ENCODE data around the gene CALCR. TPM values are rescaled to one million over a fixed set of nuclear protein-coding genes. Genes with fewer than 3 reads are reported as not detected.

Gene CALCR
- total RNA-seq, 1 donor from 2014 or later: not detected

GRCh38 chr7:93476491-93477344, 97.8 kb downstream of the CALCR start:
- Histone ChIP-seq H3K9me3 (no peaks in the 10 kb centered on the region), H3K4me3 (no peak overlapping the region), H3K27me3 (no peaks in the 10 kb centered on the region), H3K4me1 (no peaks in the 10 kb centered on the region), H3K27ac (no peak overlapping the region), H3K36me3 (no peaks in the 10 kb centered on the region)
- TF ChIP-seq CTCF (IDR thresholded peaks at IDR 0.05): no peak
- DNase-seq: no peak
- intact Hi-C loops (cut with DNase I): no loop called here
- ATAC-seq: no peak

GRCh38 chr7:93475811-93476210, 98.7 kb downstream of the CALCR start:
- no peak for DNase-seq
- H3K36me3 ChIP-seq: no peaks in the 10 kb centered on the region
- no peak for ATAC-seq
- intact Hi-C loops (cut with DNase I): no loop called here
- no peak overlapping the region for H3K4me3 ChIP-seq
- no peak overlapping the region for H3K27ac ChIP-seq
- no peaks in the 10 kb centered on the region for H3K4me1 ChIP-seq
- TF ChIP-seq CTCF (IDR thresholded peaks at IDR 0.05): no peak
- no peaks in the 10 kb centered on the region for H3K27me3 ChIP-seq
- no peaks in the 10 kb centered on the region for H3K9me3 ChIP-seq

GRCh38 chr7:93471456-93471855, 103.1 kb downstream of the CALCR start:
- H3K27me3 ChIP-seq: no peaks in the 10 kb centered on the region
- no peak for DNase-seq
- H3K4me1 ChIP-seq: no peaks in the 10 kb centered on the region
- H3K9me3 ChIP-seq: no peaks in the 10 kb centered on the region
- no peaks in the 10 kb centered on the region for H3K36me3 ChIP-seq
- no peak overlapping the region for H3K27ac ChIP-seq
- TF ChIP-seq CTCF (IDR thresholded peaks at IDR 0.05): no peak
- intact Hi-C loops (cut with DNase I): no loop called here
- no peak for ATAC-seq
- no peak overlapping the region for H3K4me3 ChIP-seq

GRCh38 chr7:93463764-93464163, 110.8 kb downstream of the CALCR start:
- ATAC-seq: no peak
- Histone ChIP-seq H3K27ac (no peak overlapping the region), H3K27me3 (no peaks in the 10 kb centered on the region), H3K36me3 (no peaks in the 10 kb centered on the region), H3K4me1 (no peaks in the 10 kb centered on the region), H3K9me3 (no peaks in the 10 kb centered on the region), H3K4me3 (no peak overlapping the region)
- intact Hi-C loops (cut with DNase I): no loop called here
- TF ChIP-seq CTCF (IDR thresholded peaks at IDR 0.05): no peak
- no peak for DNase-seq

- DNase-seq: no peak
- intact Hi-C loops (cut with DNase I): no loop called here
- Histone ChIP-seq H3K4me1 (no peaks in the 10 kb centered on the region), H3K4me3 (no peak overlapping the region), H3K9me3 (no peaks in the 10 kb centered on the region), H3K27me3 (no peaks in the 10 kb centered on the region), H3K27ac (no peak overlapping the region), H3K36me3 (no peaks in the 10 kb centered on the region)
- peak; percentile 33 for ATAC-seq
- no peak for TF ChIP-seq CTCF (IDR thresholded peaks at IDR 0.05)
These were observed 113.2 kb downstream of the CALCR start for GRCh38 chr7:93461350-93461749.

All from upper lobe of right lung (tissue), 1 donor.